Naive thymus-derived CD4-positive, alpha-beta T cell (primary cell): ENCODE results near the gene RRP1B. TPM values are rescaled to one million over a fixed set of nuclear protein-coding genes. Genes with fewer than 3 reads are reported as not detected.
A peak's percentile ranks its signal among the peaks of the same experiment; 100 is the strongest.
"Not testable (repeated sequence)": the region's sequence is repeated elsewhere in the genome, so short reads cannot be mapped to it uniquely, and the experiment has no call there.

Source experiments
- ATAC-seq: fragments of 150-1000 bp; cut with Tn5 transposase; 2 replicates; pipeline ENCODE4 v1.10.0; 2021; ENCODE audit warnings: mild to moderate bottlenecking, moderate library complexity
- CTCF ChIA-PET: fragments of 350-600 bp; sonication (Branson Sonifier 250); formaldehyde crosslinking; loops from one replicate; lab custom pipeline; 2021; ENCODE audit warnings: antibody characterized with exemption; lab: Charles Lee
- POLR2A ChIA-PET: fragments of 350-600 bp; sonication (Branson Sonifier 250); formaldehyde crosslinking; loops from one replicate; lab custom pipeline; 2021; ENCODE audit warnings: antibody characterized with exemption, inconsistent platforms; lab: Charles Lee
- DNase-seq, 9 donors: peaks; one replicate each; pipeline versions ENCODE4 v3.0.0 to v3.0.0-alpha.2; 2020 to 2022; ENCODE audit warnings: mixed read lengths in 1 of 9
- H3K27ac ChIP-seq: one replicate; pipeline ENCODE4 v1.7.0; 2013; ENCODE audit warnings: mild to moderate bottlenecking, low read depth, low read length, moderate library complexity
- H3K27me3 ChIP-seq, 2 donors: one replicate each; pipeline ENCODE4 v1.7.0; 2013; ENCODE audit warnings: low read length in 2 of 2, mild to moderate bottlenecking in 2 of 2, moderate library complexity in 2 of 2; ENCODE audit not compliant: control insufficient read depth in 2 of 2, insufficient read depth in 2 of 2
- H3K36me3 ChIP-seq, 3 experiments: 1 replicate in 2 of 3; 2 replicates in 1 of 3; pipeline ENCODE4 v1.7.0; 2013; ENCODE audit warnings: low read length in 3 of 3, mild to moderate bottlenecking in 3 of 3, moderate library complexity in 1 of 3; ENCODE audit not compliant: insufficient read depth in 3 of 3, control insufficient read depth in 2 of 3
- H3K4me1 ChIP-seq, 2 donors: one replicate each; pipeline ENCODE4 v1.7.0; 2013; ENCODE audit warnings: low read length in 2 of 2, mild to moderate bottlenecking in 2 of 2, moderate library complexity in 1 of 2; ENCODE audit not compliant: control insufficient read depth in 2 of 2, insufficient read depth in 2 of 2
- H3K4me3 ChIP-seq: 2 replicates; pipeline ENCODE4 v1.7.0; 2013; ENCODE audit warnings: mild to moderate bottlenecking, low read length
- H3K9me3 ChIP-seq, 3 experiments: 1 replicate in 2 of 3; 2 replicates in 1 of 3; pipeline ENCODE4 v1.7.0; 2013; ENCODE audit warnings: low read length in 3 of 3; ENCODE audit not compliant: control insufficient read depth in 2 of 3
- H3K27ac Mint-ChIP-seq, 9 donors: one replicate each; pipeline ENCODE4 v1.8.0; 2020 to 2022; ENCODE audit warnings: mixed read lengths in 9 of 9, mild to moderate bottlenecking in 8 of 9, moderate library complexity in 5 of 9, inconsistent platforms in 2 of 9
- H3K27me3 Mint-ChIP-seq, 5 donors: one replicate each; pipeline ENCODE4 v1.8.0; 2021 to 2022; ENCODE audit warnings: mixed read lengths in 5 of 5, mild to moderate bottlenecking in 1 of 5
- H3K36me3 Mint-ChIP-seq, 5 donors: one replicate each; pipeline ENCODE4 v1.8.0; 2020 to 2022; ENCODE audit warnings: mixed read lengths in 5 of 5, mild to moderate bottlenecking in 3 of 5, inconsistent platforms in 1 of 5
- H3K4me1 Mint-ChIP-seq, 7 donors: one replicate each; pipeline ENCODE4 v1.8.0; 2020 to 2022; ENCODE audit warnings: mixed read lengths in 7 of 7, mild to moderate bottlenecking in 3 of 7, inconsistent platforms in 1 of 7
- H3K4me3 Mint-ChIP-seq, 10 donors: one replicate each; pipeline ENCODE4 v1.8.0; 2020 to 2022; ENCODE audit warnings: mild to moderate bottlenecking in 10 of 10, mixed read lengths in 10 of 10, moderate library complexity in 6 of 10, inconsistent platforms in 2 of 10
- H3K9me3 Mint-ChIP-seq, 11 donors: one replicate each; pipeline ENCODE4 v1.8.0; 2020 to 2022; ENCODE audit warnings: mixed read lengths in 11 of 11, mild to moderate bottlenecking in 4 of 11, inconsistent platforms in 1 of 11, moderate library complexity in 1 of 11
- intact Hi-C, 2 donors: fragments of 100-400 bp; cut with micrococcal nuclease; formaldehyde crosslinking; loops; one replicate each; pipeline ENCODE4 v1.15.1; 2023
- polyA plus RNA-seq, 2 donors: library from polyadenylated mRNA; unstranded; fragments of 300-500 nt; fragmentation: Illumina TruSeq; gene quantifications; one replicate each; pipeline ENCODE4 v1.2.3, GENCODE V29; 2021
- total RNA-seq, 6 experiments: library from RNA in 5 of 6; stranded (reverse) in 5 of 6; gene quantifications; 1 replicate in 5 of 6; 2 replicates in 1 of 6; pipeline ENCODE4 v1.2.3 and lab custom pipeline; 2021 to 2026

Gene RRP1B, protein sequence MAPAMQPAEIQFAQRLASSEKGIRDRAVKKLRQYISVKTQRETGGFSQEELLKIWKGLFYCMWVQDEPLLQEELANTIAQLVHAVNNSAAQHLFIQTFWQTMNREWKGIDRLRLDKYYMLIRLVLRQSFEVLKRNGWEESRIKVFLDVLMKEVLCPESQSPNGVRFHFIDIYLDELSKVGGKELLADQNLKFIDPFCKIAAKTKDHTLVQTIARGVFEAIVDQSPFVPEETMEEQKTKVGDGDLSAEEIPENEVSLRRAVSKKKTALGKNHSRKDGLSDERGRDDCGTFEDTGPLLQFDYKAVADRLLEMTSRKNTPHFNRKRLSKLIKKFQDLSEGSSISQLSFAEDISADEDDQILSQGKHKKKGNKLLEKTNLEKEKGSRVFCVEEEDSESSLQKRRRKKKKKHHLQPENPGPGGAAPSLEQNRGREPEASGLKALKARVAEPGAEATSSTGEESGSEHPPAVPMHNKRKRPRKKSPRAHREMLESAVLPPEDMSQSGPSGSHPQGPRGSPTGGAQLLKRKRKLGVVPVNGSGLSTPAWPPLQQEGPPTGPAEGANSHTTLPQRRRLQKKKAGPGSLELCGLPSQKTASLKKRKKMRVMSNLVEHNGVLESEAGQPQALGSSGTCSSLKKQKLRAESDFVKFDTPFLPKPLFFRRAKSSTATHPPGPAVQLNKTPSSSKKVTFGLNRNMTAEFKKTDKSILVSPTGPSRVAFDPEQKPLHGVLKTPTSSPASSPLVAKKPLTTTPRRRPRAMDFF
- total RNA-seq, result 10 to 100 TPM; 23.9 to 44.2 (median 39.6) TPM
- polyA plus RNA-seq, result 10 to 100 TPM; 32.8 to 49.3 TPM
- total RNA-seq (lab: John Stamatoyannopoulos, UW), result 104 reads per million, percentile 85 among the genes with 10 or more reads in this experiment

DNA sequence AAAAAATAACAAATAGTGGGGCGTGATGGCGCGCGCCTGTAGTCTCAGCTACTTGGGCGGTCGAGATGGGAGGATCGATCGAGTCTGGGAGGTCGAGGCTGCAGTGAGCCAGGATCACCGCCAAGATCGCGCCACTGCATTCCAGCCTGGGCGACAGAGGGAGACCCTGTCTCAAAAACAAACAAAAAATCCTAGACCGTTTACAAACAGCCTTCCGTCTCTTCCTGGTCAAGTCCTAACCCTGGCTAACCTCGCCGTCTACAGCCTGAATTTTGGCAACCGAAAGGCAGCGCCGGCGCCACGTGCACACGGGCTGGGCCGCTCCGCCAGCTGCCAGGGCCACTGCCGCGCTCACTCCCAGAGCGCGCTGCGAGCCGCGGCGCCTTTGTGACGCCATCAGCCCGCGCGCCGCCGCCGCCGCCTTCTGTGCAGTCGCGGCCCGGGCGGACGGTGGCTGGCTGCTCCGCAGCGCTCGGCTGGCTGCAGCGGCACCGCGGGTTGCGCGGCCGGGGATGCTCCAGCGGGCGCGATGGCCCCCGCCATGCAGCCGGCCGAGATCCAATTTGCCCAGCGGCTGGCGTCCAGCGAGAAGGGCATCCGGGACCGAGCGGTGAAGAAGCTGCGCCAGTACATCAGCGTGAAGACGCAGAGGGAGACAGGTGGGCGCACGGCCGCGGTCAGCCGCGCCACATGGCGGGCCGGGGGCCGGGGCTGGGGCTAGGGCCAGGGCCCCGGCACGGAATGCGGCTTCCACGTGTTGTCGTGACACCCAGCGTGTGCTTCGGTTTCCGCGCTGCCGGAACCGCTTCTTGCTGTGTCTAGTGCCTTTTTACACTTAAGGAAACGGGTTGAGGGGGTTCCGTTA is at the start of gene RRP1B, which contains the start of gene HSF2BP:
Gene RRP1B (plus strand): TSS at position 425 of the 865 bp plus-strand sequence. CDS start 105 bp downstream, at position 530.
Gene HSF2BP (minus strand): TSS at position 353 of the 865 bp plus-strand sequence. CDS start 1,392 bp downstream, outside the sequence.
- Histone ChIP-seq H3K4me3 (peak within 1 kb of the TSS; percentile 98), H3K4me1 (peaks cover 31 to 32% of the 10 kb centered on the region in 2 donors), H3K9me3 (no peaks in the 10 kb centered on the region), H3K27me3 (no peaks in the 10 kb centered on the region), H3K27ac (peak within 1 kb of the TSS; percentile 91), H3K36me3 (peaks cover 7 to 30% (median 9%) of the 10 kb centered on the region in 3 experiments)
- CTCF ChIA-PET, result no interaction called here
- Mint-ChIP-seq H3K36me3 (peaks cover 5 to 22% (median 9%) of the 10 kb centered on the region in 5 donors), H3K4me1 (peaks cover 33 to 64% (median 50%) of the 10 kb centered on the region in 7 donors), H3K27ac (peak within 1 kb of the TSS; percentile 89 to 98 (median 94)), H3K9me3 (no peaks in the 10 kb centered on the region), H3K4me3 (peak within 1 kb of the TSS; percentile 77 to 97 (median 94)), H3K27me3 (no peaks in the 10 kb centered on the region)
- POLR2A ChIA-PET, result interaction anchor here (0.6 to 2.7 kb wide), 3 partner anchors 16 to 259 kb away, joined by 4 to 17 read pairs (median 4); no protein-coding TSS in a partner anchor
- DNase-seq (peak; percentile 73 to 89 (median 84)), ATAC-seq (peak; percentile 92)
- intact Hi-C loops, result loop anchor here in 1 of 2 donors (1.0 to 5.0 kb wide), 3 partner anchors 52 to 766 kb away; partner anchors contain the start of genes NDUFV3 and RRP1

DNA sequence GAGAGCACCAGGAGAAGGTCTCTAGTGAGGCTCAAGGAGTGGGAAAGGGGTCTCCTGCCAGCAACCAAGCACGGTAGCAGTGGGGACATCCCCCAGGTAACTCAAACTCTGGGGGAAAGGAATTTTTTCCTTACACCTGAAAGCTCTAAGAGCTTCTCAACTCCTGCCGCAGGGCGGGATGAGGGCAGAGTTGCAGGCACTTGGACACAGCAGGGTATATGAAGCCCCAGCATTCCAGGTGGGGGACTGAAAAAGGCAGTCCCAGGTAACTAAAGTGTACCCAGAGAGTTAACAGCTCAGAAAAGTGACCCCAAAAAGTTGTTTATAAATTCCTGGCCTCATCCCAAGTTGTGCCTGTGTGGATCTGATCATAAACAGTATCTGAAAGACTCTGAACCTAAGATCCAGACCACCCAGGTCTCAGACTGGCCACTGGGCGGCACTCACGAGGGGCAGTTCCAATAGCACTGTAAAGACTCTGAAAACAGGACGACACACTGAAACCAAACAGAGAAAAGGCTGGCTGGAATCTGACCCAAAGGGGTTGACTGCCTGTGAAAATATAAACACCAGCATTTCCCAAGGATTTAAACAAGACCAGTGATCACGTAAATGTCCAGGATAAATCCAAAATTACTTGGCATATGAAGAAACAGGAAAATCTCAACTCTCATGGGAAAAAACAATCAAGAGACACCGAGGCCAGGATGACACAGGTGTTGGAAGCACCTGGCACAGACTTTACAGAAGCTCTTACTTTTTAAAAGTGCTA is 47.6 kb upstream of the RRP1B start:
- Mint-ChIP-seq H3K27ac (no peak overlapping the region), H3K36me3 (no peaks in the 10 kb centered on the region), H3K4me1 (peaks cover 0 to 14% (median 0%) of the 10 kb centered on the region in 7 donors), H3K9me3 (no peaks in the 10 kb centered on the region), H3K4me3 (no peak overlapping the region), H3K27me3 (peaks cover 0 to 8% (median 0%) of the 10 kb centered on the region in 5 donors)
- Histone ChIP-seq H3K4me3 (no peak overlapping the region), H3K27ac (no peak overlapping the region), H3K27me3 (no peaks in the 10 kb centered on the region), H3K4me1 (no peaks in the 10 kb centered on the region), H3K9me3 (no peaks in the 10 kb centered on the region), H3K36me3 (no peaks in the 10 kb centered on the region)
- intact Hi-C loops, result no loop called here
- ChIA-PET POLR2A (no interaction called here), CTCF (interaction anchor here (1.3 kb wide), 1 partner anchor 34 kb away, joined by 6 read pairs; no protein-coding TSS in a partner anchor)
- DNase-seq (no peak), ATAC-seq (no peak)

DNA sequence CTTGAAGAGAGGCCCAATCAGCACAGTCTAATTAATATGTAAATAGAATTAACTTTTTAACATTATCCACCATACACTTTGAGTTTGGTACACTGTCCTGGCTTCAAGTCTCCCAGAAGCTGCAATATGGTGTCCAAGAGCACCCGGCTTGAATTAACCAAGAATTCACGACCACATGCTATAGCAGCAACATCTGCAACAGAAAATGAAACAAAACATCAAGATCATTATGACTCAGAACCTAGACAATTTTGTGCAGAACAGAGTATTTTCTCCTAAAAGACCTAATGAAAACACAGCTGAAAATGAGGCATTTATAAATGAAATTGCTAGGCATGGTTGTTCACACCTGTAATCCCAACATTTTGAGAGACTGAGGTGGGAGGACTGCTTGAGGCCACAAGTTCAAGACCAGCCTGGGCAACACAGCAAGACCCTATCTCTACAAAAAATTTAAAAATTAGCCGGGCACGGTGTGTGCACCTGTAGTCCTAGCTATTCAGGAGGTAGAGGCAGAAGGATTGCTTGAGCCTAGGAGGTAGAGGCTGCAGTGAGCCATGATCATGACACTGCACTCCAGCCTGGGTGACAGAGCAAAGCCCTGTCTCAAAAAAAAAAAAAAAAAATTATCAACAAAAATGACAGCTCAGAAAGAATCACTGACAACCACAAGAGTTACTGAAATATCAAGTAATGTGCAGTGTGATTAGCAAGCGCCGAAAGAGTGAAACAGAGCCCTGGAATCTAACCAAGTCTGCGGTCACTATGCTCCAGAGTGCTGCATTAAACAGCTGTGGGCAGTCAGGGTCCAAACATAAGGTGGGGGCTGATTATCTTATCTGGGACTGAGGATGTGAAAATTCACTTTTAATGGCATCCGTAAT is 45.4 kb upstream of the RRP1B start:
- Mint-ChIP-seq H3K9me3 (peaks cover 0 to 3% (median 0%) of the 10 kb centered on the region in 11 donors), H3K36me3 (peaks cover 0 to 3% (median 0%) of the 10 kb centered on the region in 5 donors), H3K4me3 (no peak overlapping the region), H3K27ac (no peak overlapping the region), H3K27me3 (peaks cover 0 to 3% (median 0%) of the 10 kb centered on the region in 5 donors), H3K4me1 (peaks cover 0 to 11% (median 0%) of the 10 kb centered on the region in 7 donors)
- H3K9me3 ChIP-seq, result no peaks in the 10 kb centered on the region
- POLR2A ChIA-PET, result no interaction called here
- ATAC-seq (no peak), DNase-seq (no peak)
- H3K4me3 ChIP-seq, result no peak overlapping the region
- CTCF ChIA-PET, result no interaction called here
- H3K36me3 ChIP-seq, result no peaks in the 10 kb centered on the region
- H3K27me3 ChIP-seq, result no peaks in the 10 kb centered on the region
- intact Hi-C loops, result no loop called here
- H3K4me1 ChIP-seq, result no peaks in the 10 kb centered on the region
- no peak overlapping the region for H3K27ac ChIP-seq

DNA sequence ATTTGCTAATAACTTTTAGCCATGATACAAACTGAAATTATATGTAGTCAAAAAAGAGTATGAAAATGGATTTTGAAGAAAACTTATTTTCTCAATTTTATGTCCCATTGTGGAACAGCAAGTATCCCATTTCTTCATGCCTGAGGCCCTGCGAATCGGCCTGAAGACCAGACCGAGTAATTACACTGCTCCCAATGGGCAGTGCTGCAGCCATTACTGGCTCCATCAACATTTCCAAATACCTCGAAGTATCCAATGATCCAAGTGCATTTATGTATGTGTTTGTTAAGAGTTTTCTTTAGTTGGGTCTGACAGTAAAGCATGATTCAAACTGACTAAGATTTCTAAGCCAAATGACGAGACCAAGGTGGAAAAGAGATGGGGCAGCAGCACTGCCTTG is 44.5 kb upstream of the RRP1B start:
- H3K4me3 Mint-ChIP-seq, result no peak overlapping the region
- ATAC-seq (no peak), DNase-seq (no peak)
- no peaks in the 10 kb centered on the region for H3K36me3 ChIP-seq
- peaks cover 0 to 7% (median under 1%) of the 10 kb centered on the region in 11 donors for H3K9me3 Mint-ChIP-seq
- peaks cover under 1 to 8% (median 1%) of the 10 kb centered on the region in 5 donors for H3K36me3 Mint-ChIP-seq
- H3K4me1 ChIP-seq, result no peaks in the 10 kb centered on the region
- H3K27me3 Mint-ChIP-seq, result peaks cover 0 to 4% (median 0%) of the 10 kb centered on the region in 5 donors
- H3K9me3 ChIP-seq, result no peaks in the 10 kb centered on the region
- H3K27me3 ChIP-seq, result no peaks in the 10 kb centered on the region
- H3K27ac Mint-ChIP-seq, result peak overlapping the region in 1 of 9 donors; percentile 19
- H3K27ac ChIP-seq, result no peak overlapping the region
- CTCF ChIA-PET, result no interaction called here
- no peak overlapping the region for H3K4me3 ChIP-seq
- POLR2A ChIA-PET, result no interaction called here
- intact Hi-C loops, result no loop called here
- H3K4me1 Mint-ChIP-seq, result peaks cover 0 to 11% (median 0%) of the 10 kb centered on the region in 7 donors

DNA sequence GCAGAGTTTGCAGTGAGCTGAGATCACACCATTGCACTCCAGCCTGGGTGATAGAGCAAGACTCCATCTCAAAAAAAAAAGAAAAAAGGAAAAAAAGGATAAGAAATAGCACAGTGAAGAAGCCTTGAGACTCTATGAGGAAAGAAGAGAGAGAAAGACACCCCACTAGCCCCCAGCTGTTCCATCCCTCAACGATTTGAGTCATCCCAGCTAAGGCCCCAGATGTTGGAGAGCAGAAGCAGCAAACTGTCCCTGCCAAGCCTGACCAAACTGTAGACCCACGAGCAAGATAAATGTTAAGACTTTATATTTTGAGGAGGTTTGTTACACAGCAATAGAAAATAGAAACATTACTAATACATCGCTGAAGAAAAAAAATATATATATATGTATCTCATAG is 42.5 kb upstream of the RRP1B start:
- intact Hi-C loops, ATAC-seq, H3K4me3 Mint-ChIP-seq, H3K36me3 ChIP-seq, POLR2A ChIA-PET, H3K27me3 Mint-ChIP-seq, H3K4me3 ChIP-seq, H3K4me1 ChIP-seq, H3K27ac ChIP-seq, H3K27me3 ChIP-seq, CTCF ChIA-PET, DNase-seq, H3K9me3 ChIP-seq, H3K27ac Mint-ChIP-seq: not testable (repeated sequence)
- H3K4me1 Mint-ChIP-seq, result peaks cover 0 to 14% (median 0%) of the 10 kb centered on the region in 7 donors
- peaks cover 4 to 16% (median 7%) of the 10 kb centered on the region in 5 donors for H3K36me3 Mint-ChIP-seq
- H3K9me3 Mint-ChIP-seq, result peaks cover 0 to 18% (median 9%) of the 10 kb centered on the region in 11 donors
